ENCODE data around the gene HKDC1. TPM values are rescaled to one million over a fixed set of nuclear protein-coding genes. Genes with fewer than 3 reads are reported as not detected.

Gene HKDC1
- total RNA-seq, 1 experiment from 2014 or later: 0.52 TPM

DNA sequence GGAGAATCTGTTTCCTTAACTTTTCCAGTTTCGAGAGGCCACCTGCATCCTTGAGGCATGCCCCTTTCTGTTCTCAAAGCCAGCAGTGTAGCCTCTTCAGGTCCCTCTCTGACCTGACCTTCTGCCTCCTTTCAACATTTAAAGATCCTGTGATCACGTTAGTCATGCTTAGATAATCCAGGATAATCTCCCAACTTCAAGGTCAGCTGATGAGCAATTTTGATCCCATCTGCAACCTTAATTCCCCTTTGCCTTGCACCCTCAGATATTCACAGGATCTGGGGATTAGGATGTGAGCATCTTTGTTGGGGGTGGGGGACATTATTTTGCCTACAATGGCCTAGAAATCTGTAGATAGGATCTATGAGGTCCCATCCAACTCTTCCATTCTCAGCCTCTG lies 8.0 kb downstream of the HKDC1 start:
- intact Hi-C loops (cut with micrococcal nuclease; ENCODE audit: unreplicated experiment): no loop called here
- CTCF ChIA-PET: no interaction called here
- no TSS peak for BruUV-seq (replicated peaks)
- Histone ChIP-seq H3K9me3 (ENCODE audit: low read depth, low read length, poor library complexity, severe bottlenecking) (no peaks in the 10 kb centered on the region), H3K36me3 (ENCODE audit: insufficient read depth, low read length, poor library complexity, severe bottlenecking) (no peaks in the 10 kb centered on the region), H3K4me3 (ENCODE audit: low read depth, low read length, poor library complexity, severe bottlenecking) (no peak overlapping the region), H3K27ac (ENCODE audit: low read depth, low read length, poor library complexity, severe bottlenecking) (no peak overlapping the region), H3K27me3 (replicated peaks; ENCODE audit: insufficient read depth, low read depth, low read length, poor library complexity) (no peaks in the 10 kb centered on the region), H3K4me1 (ENCODE audit: insufficient read depth, low read length, poor library complexity, severe bottlenecking) (peaks cover 11% of the 10 kb centered on the region)
- DNase-seq (ENCODE audit: low spot score): no peak
- TF ChIP-seq, protein P1, sequence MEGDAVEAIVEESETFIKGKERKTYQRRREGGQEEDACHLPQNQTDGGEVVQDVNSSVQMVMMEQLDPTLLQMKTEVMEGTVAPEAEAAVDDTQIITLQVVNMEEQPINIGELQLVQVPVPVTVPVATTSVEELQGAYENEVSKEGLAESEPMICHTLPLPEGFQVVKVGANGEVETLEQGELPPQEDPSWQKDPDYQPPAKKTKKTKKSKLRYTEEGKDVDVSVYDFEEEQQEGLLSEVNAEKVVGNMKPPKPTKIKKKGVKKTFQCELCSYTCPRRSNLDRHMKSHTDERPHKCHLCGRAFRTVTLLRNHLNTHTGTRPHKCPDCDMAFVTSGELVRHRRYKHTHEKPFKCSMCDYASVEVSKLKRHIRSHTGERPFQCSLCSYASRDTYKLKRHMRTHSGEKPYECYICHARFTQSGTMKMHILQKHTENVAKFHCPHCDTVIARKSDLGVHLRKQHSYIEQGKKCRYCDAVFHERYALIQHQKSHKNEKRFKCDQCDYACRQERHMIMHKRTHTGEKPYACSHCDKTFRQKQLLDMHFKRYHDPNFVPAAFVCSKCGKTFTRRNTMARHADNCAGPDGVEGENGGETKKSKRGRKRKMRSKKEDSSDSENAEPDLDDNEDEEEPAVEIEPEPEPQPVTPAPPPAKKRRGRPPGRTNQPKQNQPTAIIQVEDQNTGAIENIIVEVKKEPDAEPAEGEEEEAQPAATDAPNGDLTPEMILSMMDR (conservative IDR thresholded peaks at IDR 0.05; ENCODE audit: low read depth, low read length): no peak
- TF ChIP-seq EZH2 (IDR thresholded peaks at IDR 0.05; ENCODE audit: borderline replicate concordance, low read depth, low read length, poor library complexity, severe bottlenecking): no peak
- POLR2A ChIA-PET (ENCODE audit: low non-redundant PET): no interaction called here

DNA sequence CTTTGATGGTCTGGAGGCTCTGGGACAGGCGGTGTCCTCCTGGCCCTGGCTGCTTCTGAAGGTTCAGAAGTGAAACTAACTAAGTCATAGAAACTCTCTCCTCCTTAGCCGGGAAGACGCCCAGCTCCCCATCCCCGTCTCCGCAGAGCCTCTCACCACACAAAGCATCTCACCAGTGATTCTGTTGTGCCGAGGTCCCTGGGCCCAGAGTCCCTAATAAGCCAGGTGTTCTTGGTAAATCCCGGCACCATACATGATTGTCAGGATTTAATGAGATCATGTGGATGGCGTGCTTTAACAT lies 9.4 kb downstream of the HKDC1 start:
- Histone ChIP-seq H3K9me3 (ENCODE audit: low read depth, low read length, poor library complexity, severe bottlenecking) (no peaks in the 10 kb centered on the region), H3K27ac (ENCODE audit: low read depth, low read length, poor library complexity, severe bottlenecking) (no peak overlapping the region), H3K27me3 (replicated peaks; ENCODE audit: insufficient read depth, low read depth, low read length, poor library complexity) (no peaks in the 10 kb centered on the region), H3K4me3 (ENCODE audit: low read depth, low read length, poor library complexity, severe bottlenecking) (no peak overlapping the region), H3K4me1 (ENCODE audit: insufficient read depth, low read length, poor library complexity, severe bottlenecking) (peaks cover 11% of the 10 kb centered on the region), H3K36me3 (ENCODE audit: insufficient read depth, low read length, poor library complexity, severe bottlenecking) (no peaks in the 10 kb centered on the region)
- intact Hi-C loops (cut with micrococcal nuclease; ENCODE audit: unreplicated experiment): no loop called here
- no TSS peak for BruUV-seq (replicated peaks)
- DNase-seq (ENCODE audit: low spot score): no peak
- ChIA-PET CTCF (no interaction called here), POLR2A (ENCODE audit: low non-redundant PET) (no interaction called here)
- no peak for TF ChIP-seq EZH2 (IDR thresholded peaks at IDR 0.05; ENCODE audit: borderline replicate concordance, low read depth, low read length, poor library complexity, severe bottlenecking)
- TF ChIP-seq, protein P1 (conservative IDR thresholded peaks at IDR 0.05; ENCODE audit: low read depth, low read length): no peak

DNA sequence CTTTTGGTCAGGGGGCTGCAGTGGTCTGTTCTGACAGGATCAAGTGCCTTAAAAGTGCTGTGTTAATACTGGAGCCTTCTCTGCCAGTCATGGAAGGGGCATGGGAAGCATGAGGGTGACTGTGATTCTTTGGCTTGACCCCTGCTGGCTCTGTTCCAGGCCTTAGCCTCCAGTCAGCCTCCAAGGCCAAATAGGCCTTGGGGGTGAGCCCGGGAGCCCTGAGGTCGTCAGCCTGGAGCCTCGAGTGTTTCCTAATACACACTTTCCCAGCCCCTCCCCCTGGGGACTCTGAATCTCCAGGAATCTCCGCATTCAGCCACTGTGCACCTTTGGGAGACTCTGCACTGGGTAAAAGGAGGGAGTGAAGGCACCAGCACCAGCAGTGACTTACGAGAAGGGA lies 10.0 kb downstream of the HKDC1 start:
- Histone ChIP-seq H3K9me3 (ENCODE audit: low read depth, low read length, poor library complexity, severe bottlenecking) (no peaks in the 10 kb centered on the region), H3K27ac (ENCODE audit: low read depth, low read length, poor library complexity, severe bottlenecking) (no peak overlapping the region), H3K36me3 (ENCODE audit: insufficient read depth, low read length, poor library complexity, severe bottlenecking) (no peaks in the 10 kb centered on the region), H3K4me1 (ENCODE audit: insufficient read depth, low read length, poor library complexity, severe bottlenecking) (peaks cover 8% of the 10 kb centered on the region), H3K4me3 (ENCODE audit: low read depth, low read length, poor library complexity, severe bottlenecking) (no peak overlapping the region), H3K27me3 (replicated peaks; ENCODE audit: insufficient read depth, low read depth, low read length, poor library complexity) (no peaks in the 10 kb centered on the region)
- TF ChIP-seq, protein P1 (conservative IDR thresholded peaks at IDR 0.05; ENCODE audit: low read depth, low read length): no peak
- TF ChIP-seq EZH2 (IDR thresholded peaks at IDR 0.05; ENCODE audit: borderline replicate concordance, low read depth, low read length, poor library complexity, severe bottlenecking): no peak
- POLR2A ChIA-PET (ENCODE audit: low non-redundant PET): no interaction called here
- DNase-seq (ENCODE audit: low spot score): no peak
- CTCF ChIA-PET: no interaction called here
- intact Hi-C loops (cut with micrococcal nuclease; ENCODE audit: unreplicated experiment): no loop called here
- BruUV-seq (replicated peaks): no TSS peak
